ENCODE results near the gene SKA3. TPM values are rescaled to one million over a fixed set of nuclear protein-coding genes. Genes with fewer than 3 reads are reported as not detected.

The SKA3 gene
- total RNA-seq, 1 experiment from 2014 or later: 13.3 TPM

Other genes with a start within 250 kb of the SKA3 start
- 8.2 and 10.6 TPM in 2 replicates for gene LATS2, start 115.0 kb downstream of the SKA3 start, total RNA-seq (2014; rRNA removed; shearing (Covaris generic); ENCODE audit: low replicate concordance)
- 53.1 and 147 TPM in 2 replicates for gene SAP18, start 36.4 kb downstream of the SKA3 start, total RNA-seq (2014; rRNA removed; shearing (Covaris generic); ENCODE audit: low replicate concordance)
- gene MRPL57, start 106 bp upstream of the SKA3 start, total RNA-seq (2014; rRNA removed; shearing (Covaris generic); ENCODE audit: low replicate concordance): 15.4 and 18.0 TPM in 2 replicates